Nephron progenitor cell (in vitro differentiated cells): Measurements from ENCODE around the gene COL25A1.

Experiments
- DNase-seq: peaks from one replicate; pipeline ENCODE4 v3.0.0; 2021
- H3K27ac Mint-ChIP-seq: 2 replicates; pipeline ENCODE4 v1.8.0; 2021; ENCODE audit warnings: mild to moderate bottlenecking, moderate library complexity, mixed read lengths
- H3K27me3 Mint-ChIP-seq: 2 replicates; pipeline ENCODE4 v1.8.0; 2021; ENCODE audit warnings: mild to moderate bottlenecking, low read depth, mixed read lengths; ENCODE audit not compliant: poor library complexity
- H3K36me3 Mint-ChIP-seq: 2 replicates; pipeline ENCODE4 v1.8.0; 2021; ENCODE audit warnings: low read depth, mixed read lengths
- H3K4me1 Mint-ChIP-seq: 2 replicates; pipeline ENCODE4 v1.8.0; 2021; ENCODE audit warnings: mixed read lengths
- H3K4me3 Mint-ChIP-seq: 2 replicates; pipeline ENCODE4 v1.8.0; 2021; ENCODE audit warnings: mild to moderate bottlenecking, moderate library complexity, mixed read lengths
- H3K9me3 Mint-ChIP-seq: 2 replicates; pipeline ENCODE4 v1.8.0; 2021; ENCODE audit warnings: mild to moderate bottlenecking, moderate library complexity, mixed read lengths
- CTCF ChIP-seq: fragments of 200-600 bp; sonication (generic); IDR thresholded peaks from 2 replicates; pipeline ENCODE4 v1.5.0; 2021; ENCODE audit warnings: antibody characterized with exemption

Gene COL25A1

GRCh38 chr4:109218288-109218687, 84.2 kb downstream of the COL25A1 start:
- no peak overlapping the region for H3K27ac Mint-ChIP-seq
- no peak for DNase-seq
- H3K27me3 Mint-ChIP-seq: no peaks in the 10 kb centered on the region
- no peak for TF ChIP-seq CTCF
- no peaks in the 10 kb centered on the region for H3K4me1 Mint-ChIP-seq
- no peaks in the 10 kb centered on the region for H3K36me3 Mint-ChIP-seq
- H3K4me3 Mint-ChIP-seq: no peak overlapping the region
- no peaks in the 10 kb centered on the region for H3K9me3 Mint-ChIP-seq

DNA sequence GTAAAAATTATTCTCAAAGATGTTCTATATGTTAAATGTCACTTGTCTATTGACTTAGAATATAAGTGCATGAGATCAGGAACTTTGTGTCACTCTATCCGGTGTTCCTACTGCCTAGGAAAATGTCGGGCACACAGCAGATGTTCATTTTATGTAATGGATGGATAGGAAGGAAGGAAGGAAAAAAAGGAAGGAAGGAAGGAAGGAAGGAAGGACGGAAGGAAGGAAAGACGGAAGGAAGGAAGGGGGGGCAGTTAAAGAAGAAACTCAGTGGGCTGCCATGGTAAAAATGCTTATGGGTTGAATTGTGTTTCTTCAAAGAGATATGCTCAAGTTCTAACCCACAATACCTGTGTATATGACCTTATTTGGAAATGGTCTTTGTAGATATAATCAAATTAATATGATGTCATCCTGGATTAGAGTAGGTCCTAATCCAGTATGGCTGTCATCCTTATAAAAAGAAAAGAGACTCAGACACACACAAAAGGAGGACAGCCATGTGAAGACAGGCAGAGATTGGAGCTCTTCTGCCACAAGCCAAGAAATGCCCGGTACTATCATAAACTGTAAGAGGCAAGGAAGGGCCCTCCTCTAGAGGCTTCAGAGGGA, 86.3 kb downstream of the COL25A1 start:
- Mint-ChIP-seq H3K4me3 (no peak overlapping the region), H3K4me1 (no peaks in the 10 kb centered on the region), H3K36me3 (no peaks in the 10 kb centered on the region), H3K9me3 (no peaks in the 10 kb centered on the region), H3K27me3 (no peaks in the 10 kb centered on the region), H3K27ac (peak overlapping the region; percentile 10)
- DNase-seq: no peak
- no peak for TF ChIP-seq CTCF

DNA sequence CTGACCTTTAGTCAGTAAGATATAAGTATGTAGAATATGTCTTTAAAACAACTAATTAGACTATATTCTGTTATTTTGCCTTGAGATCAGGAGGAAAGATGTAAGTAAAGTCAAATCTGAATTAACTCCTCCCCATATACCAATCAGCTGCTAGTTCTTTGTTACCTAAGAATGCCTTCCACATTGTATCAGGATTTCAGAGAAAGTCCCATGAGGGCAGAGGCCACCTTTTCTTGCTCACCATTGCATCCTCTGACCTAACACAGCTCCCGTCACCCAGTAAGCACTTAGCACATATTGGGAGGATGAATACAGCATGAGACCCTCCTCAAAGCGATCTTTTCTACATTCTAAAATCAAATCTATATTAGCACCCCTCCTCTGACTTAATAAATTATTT, 87.0 kb downstream of the COL25A1 start:
- no peak overlapping the region for H3K27ac Mint-ChIP-seq
- no peak for TF ChIP-seq CTCF
- H3K4me1 Mint-ChIP-seq: no peaks in the 10 kb centered on the region
- H3K4me3 Mint-ChIP-seq: no peak overlapping the region
- no peaks in the 10 kb centered on the region for H3K36me3 Mint-ChIP-seq
- no peaks in the 10 kb centered on the region for H3K9me3 Mint-ChIP-seq
- no peak for DNase-seq
- H3K27me3 Mint-ChIP-seq: no peaks in the 10 kb centered on the region

GRCh38 chr4:109214622-109215301, 87.7 kb downstream of the COL25A1 start:
- no peaks in the 10 kb centered on the region for H3K27me3 Mint-ChIP-seq
- DNase-seq: no peak

GRCh38 chr4:109213056-109213455, 89.4 kb downstream of the COL25A1 start:
- Mint-ChIP-seq H3K4me1 (peaks cover 5% of the 10 kb centered on the region), H3K9me3 (no peaks in the 10 kb centered on the region), H3K36me3 (no peaks in the 10 kb centered on the region), H3K27me3 (no peaks in the 10 kb centered on the region), H3K4me3 (no peak overlapping the region), H3K27ac (no peak overlapping the region)
- TF ChIP-seq CTCF: no peak
- DNase-seq: no peak

More at GRCh38 chr4:109214622-109215301, 87.7 kb downstream of the COL25A1 start:
- H3K4me1 Mint-ChIP-seq: no peaks in the 10 kb centered on the region
- no peaks in the 10 kb centered on the region for H3K9me3 Mint-ChIP-seq
- TF ChIP-seq CTCF: no peak
- no peaks in the 10 kb centered on the region for H3K36me3 Mint-ChIP-seq
- H3K4me3 Mint-ChIP-seq: no peak overlapping the region
- no peak overlapping the region for H3K27ac Mint-ChIP-seq

- no peak overlapping the region for H3K4me3 Mint-ChIP-seq
- no peak for DNase-seq
- TF ChIP-seq CTCF: no peak
- H3K27ac Mint-ChIP-seq: no peak overlapping the region
- no peaks in the 10 kb centered on the region for H3K36me3 Mint-ChIP-seq
- no peaks in the 10 kb centered on the region for H3K9me3 Mint-ChIP-seq
- no peaks in the 10 kb centered on the region for H3K27me3 Mint-ChIP-seq
- peaks cover 19% of the 10 kb centered on the region for H3K4me1 Mint-ChIP-seq
Measured at GRCh38 chr4:109211671-109212070, 90.8 kb downstream of the COL25A1 start.
